BLaER1 treated with 17β-estradiol and CSF1 and Interleukin-3, amounts not matched to agents 10 nM and 100 nM (cell line): Measurements from ENCODE around the gene MFAP5.

Experiments
- H3K27ac ChIP-seq, 11 experiments: shearing (Covaris generic); formaldehyde crosslinking; 2 replicates each; pipeline ENCODE4 v1.8.1; 2022
- H3K27me3 ChIP-seq, 11 experiments: shearing (Covaris generic); formaldehyde crosslinking; 2 replicates each; pipeline ENCODE4 v1.8.1; 2022
- H3K36me3 ChIP-seq, 11 experiments: shearing (Covaris generic); formaldehyde crosslinking; 2 replicates each; pipeline ENCODE4 v1.8.1; 2022
- H3K4me1 ChIP-seq, 10 experiments: shearing (Covaris generic); formaldehyde crosslinking; 2 replicates each; pipeline ENCODE4 v1.8.1; 2022
- H3K4me2 ChIP-seq, 11 experiments: shearing (Covaris generic); formaldehyde crosslinking; 2 replicates each; pipeline ENCODE4 v1.8.1; 2022
- H3K4me3 ChIP-seq, 10 experiments: shearing (Covaris generic); formaldehyde crosslinking; 2 replicates each; pipeline ENCODE4 v1.8.1; 2022
- H3K9ac ChIP-seq, 11 experiments: shearing (Covaris generic); formaldehyde crosslinking; 2 replicates each; pipeline ENCODE4 v1.8.1; 2022
- H3K9me3 ChIP-seq, 11 experiments: shearing (Covaris generic); formaldehyde crosslinking; replicated peaks in 1 of 11; 2 replicates each; pipeline ENCODE4 v1.8.1; 2022
- H4K20me1 ChIP-seq, 11 experiments: shearing (Covaris generic); formaldehyde crosslinking; 2 replicates each; pipeline ENCODE4 v1.8.1; 2022
- Cebpa-rat ChIP-seq, 11 experiments: shearing (Covaris generic); IDR thresholded peaks; 2 replicates each; pipeline ENCODE4 v1.8.1; 2022

Gene MFAP5, protein sequence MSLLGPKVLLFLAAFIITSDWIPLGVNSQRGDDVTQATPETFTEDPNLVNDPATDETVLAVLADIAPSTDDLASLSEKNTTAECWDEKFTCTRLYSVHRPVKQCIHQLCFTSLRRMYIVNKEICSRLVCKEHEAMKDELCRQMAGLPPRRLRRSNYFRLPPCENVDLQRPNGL

DNA sequence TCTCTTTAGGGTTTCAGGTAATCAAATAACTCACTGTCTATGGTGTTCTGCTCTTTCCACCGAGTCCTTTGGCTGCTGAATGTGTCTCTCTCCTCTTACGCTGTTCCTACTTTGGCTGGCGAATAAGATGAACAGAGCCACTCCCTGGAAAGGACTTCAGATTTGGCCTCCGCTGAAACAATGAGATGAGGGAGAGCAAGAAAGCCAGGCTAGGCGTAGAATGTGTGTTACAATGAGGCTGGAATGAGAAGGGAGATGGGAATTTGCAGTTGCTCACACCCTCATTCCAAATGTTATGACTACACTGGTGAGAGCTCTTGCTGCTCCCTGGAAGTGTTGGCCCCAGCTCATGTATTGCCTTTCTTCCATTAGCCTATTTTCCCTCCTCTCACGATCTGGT lies at the start of gene MFAP5:
Gene MFAP5, minus strand, starts transcription at position 234 of the 400 bp plus-strand sequence. CDS start 722 bp downstream, outside the sequence.
- H4K20me1 ChIP-seq: no peaks in the 10 kb centered on the region
- H3K27me3 ChIP-seq: no peaks in the 10 kb centered on the region
- TF ChIP-seq Cebpa-rat (IDR thresholded peaks at IDR 0.05): no peak
- no peak within 1 kb of the TSS for H3K9ac ChIP-seq
- peaks cover 3 to 15% (median 9%) of the 10 kb centered on the region in 10 experiments; a peak in 19 of 20 replicates for H3K4me1 ChIP-seq
- no peak within 1 kb of the TSS for H3K27ac ChIP-seq
- H3K4me2 ChIP-seq: no peak within 1 kb of the TSS
- H3K9me3 ChIP-seq: no peaks in the 10 kb centered on the region
- no peak within 1 kb of the TSS for H3K4me3 ChIP-seq
- no peaks in the 10 kb centered on the region for H3K36me3 ChIP-seq

DNA sequence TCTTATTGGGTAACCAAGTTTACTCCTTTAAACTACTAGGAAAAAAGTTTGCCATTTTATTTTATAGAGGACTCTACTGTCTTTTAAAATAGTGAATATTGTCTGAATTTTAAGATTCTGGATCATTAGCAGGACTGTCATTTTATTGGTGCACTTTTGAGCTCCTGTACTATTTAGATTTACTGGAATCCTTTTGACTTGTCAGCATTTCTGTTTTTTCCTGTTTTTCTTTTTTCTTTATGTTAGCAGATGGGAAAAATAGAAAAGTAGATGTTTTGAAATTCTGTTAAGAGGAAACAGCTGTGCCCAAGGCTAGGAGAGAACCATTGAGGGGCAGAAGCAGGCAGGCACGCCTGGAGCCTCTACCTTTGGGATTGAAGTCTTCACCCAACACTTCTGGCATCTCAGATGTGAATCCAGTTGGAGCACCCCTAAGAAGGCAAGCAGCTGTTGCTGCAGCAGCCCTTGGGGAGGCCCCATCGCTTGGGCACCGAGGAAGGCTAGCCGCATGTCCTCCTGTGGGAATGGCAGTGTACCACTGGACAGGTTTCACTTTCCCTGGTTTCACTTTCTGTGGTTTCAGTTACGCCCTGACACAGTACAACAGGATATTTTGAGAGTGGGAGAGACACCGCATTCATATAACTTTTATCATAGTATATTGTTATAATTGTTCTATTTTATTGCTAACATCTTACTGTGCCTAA lies 46.7 kb upstream of the MFAP5 start:
- Histone ChIP-seq H4K20me1 (peaks cover 12 to 73% (median 68%) of the 10 kb centered on the region in 11 experiments; a peak in 20 of 22 replicates), H3K36me3 (peaks cover 5 to 33% (median 11%) of the 10 kb centered on the region in 11 experiments; a peak in 15 of 22 replicates), H3K9me3 (no peaks in the 10 kb centered on the region), H3K4me1 (peaks cover 29 to 54% (median 43%) of the 10 kb centered on the region in 10 experiments), H3K4me3 (peak overlapping the region; percentile 6 to 62 (median 44); a peak in 17 of 20 replicates), H3K9ac (peak overlapping the region; percentile 10 to 73 (median 54); a peak in 17 of 22 replicates), H3K27me3 (no peaks in the 10 kb centered on the region), H3K27ac (peak overlapping the region; percentile 20 to 68 (median 48); a peak in 17 of 22 replicates), H3K4me2 (peak overlapping the region; percentile 77 to 100 (median 93))
- TF ChIP-seq Cebpa-rat (IDR thresholded peaks at IDR 0.05): no peak

DNA sequence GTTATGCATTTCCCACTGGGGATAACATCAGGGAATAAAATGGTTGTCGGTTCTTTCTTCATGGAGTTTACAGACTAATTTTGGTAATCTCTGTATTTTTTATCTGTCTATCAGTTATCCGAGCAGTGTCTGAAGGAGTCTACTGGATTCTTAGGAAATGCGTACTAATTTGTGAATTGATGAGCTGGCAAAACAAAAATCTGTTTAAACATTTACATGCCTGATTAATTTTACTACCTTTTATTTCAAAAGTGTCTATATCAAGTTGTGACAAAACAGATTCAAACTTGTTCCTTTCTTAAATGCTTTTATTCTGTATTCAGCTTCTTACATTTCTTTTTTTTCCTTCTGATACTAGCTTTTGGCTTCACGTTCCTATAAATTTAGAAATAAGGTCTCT lies 39.5 kb upstream of the MFAP5 start:
- Histone ChIP-seq H3K4me3 (no peak overlapping the region), H3K27me3 (no peaks in the 10 kb centered on the region), H3K36me3 (peaks cover 0 to 15% (median 7%) of the 10 kb centered on the region in 11 experiments; a peak in 10 of 22 replicates), H3K4me2 (peak overlapping the region in 1 of 11 experiments; percentile 84; a peak in 1 of 22 replicates), H4K20me1 (peaks cover 19 to 73% (median 56%) of the 10 kb centered on the region in 11 experiments; a peak in 19 of 22 replicates), H3K27ac (no peak overlapping the region), H3K4me1 (peaks cover 19 to 35% (median 29%) of the 10 kb centered on the region in 10 experiments), H3K9me3 (no peaks in the 10 kb centered on the region), H3K9ac (peak overlapping the region in 1 of 11 experiments; percentile 19; a peak in 1 of 22 replicates)
- no peak for TF ChIP-seq Cebpa-rat (IDR thresholded peaks at IDR 0.05)

DNA sequence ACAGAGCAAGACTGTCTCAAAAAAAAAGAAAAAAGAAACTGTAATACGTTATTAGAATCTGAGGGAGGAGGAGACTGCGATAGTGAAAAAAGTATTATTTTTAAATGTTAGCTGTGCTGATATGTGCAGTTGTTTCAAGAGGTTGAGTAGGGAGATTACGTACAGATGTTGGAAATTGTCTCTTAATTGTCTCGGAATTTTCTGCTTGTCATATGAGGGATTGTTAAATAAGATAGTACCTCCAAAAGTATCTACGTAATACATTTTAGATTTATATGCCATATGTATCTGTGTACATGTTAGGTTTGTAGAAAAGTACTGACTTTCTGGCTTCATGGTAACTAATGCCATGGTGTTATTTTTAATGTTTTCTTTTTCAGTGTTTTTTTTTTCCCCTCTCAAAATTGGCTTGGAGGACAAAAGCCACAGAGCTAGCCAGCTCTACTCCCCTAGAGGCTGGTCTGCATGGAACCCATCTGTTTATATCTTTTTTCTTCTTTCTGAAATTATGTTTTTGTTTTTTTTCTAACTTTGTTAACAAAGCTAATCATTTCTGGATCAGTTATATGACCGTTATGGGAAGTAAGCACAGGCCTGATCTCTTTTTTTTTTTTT lies 38.5 kb upstream of the MFAP5 start:
- H3K4me2 ChIP-seq: peak overlapping the region; percentile 66 to 95 (median 84); a peak in 15 of 22 replicates
- peaks cover 26 to 43% (median 38%) of the 10 kb centered on the region in 10 experiments for H3K4me1 ChIP-seq
- H3K27ac ChIP-seq: no peak overlapping the region
- H3K36me3 ChIP-seq: peaks cover 0 to 10% (median 6%) of the 10 kb centered on the region in 11 experiments; a peak in 7 of 22 replicates
- H3K4me3 ChIP-seq: no peak overlapping the region
- H3K9me3 ChIP-seq: no peaks in the 10 kb centered on the region
- no peak overlapping the region; a peak in 1 of 22 replicates for H3K9ac ChIP-seq
- peaks cover 12 to 67% (median 46%) of the 10 kb centered on the region in 11 experiments; a peak in 17 of 22 replicates for H4K20me1 ChIP-seq
- no peak for TF ChIP-seq Cebpa-rat (IDR thresholded peaks at IDR 0.05)
- H3K27me3 ChIP-seq: no peaks in the 10 kb centered on the region

DNA sequence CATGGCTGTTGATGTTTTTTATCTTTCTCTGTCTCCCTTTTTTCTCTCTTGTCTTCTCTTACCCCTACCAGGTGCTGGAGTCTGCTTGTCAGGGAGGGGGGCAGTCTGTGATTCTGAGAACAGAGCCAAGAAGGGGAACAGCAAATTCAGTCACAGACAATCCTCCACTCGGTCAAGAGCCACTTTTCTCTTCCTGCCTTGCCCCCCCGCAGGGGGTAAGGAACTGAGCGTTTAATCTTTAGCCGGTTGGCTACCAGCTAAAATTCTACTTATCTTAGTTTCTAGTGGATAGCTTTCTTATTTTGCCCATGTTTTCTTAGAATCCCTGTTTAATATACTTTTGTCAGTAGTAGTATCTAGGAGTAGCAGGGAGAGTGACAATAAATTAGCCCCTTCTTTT lies 37.1 kb upstream of the MFAP5 start:
- Histone ChIP-seq H3K4me3 (peak overlapping the region; percentile 4 to 91 (median 34); a peak in 13 of 20 replicates), H3K36me3 (peaks cover 0 to 10% (median 3%) of the 10 kb centered on the region in 11 experiments; a peak in 7 of 22 replicates), H3K4me2 (peak overlapping the region; percentile 66 to 95 (median 84)), H3K27me3 (no peaks in the 10 kb centered on the region), H3K9ac (peak overlapping the region in 10 of 11 experiments; percentile 29 to 71 (median 56); a peak in 16 of 22 replicates), H3K27ac (peak overlapping the region in 3 of 11 experiments; percentile 1 to 24 (median 23); a peak in 3 of 22 replicates), H4K20me1 (peaks cover 12 to 60% (median 38%) of the 10 kb centered on the region in 11 experiments; a peak in 17 of 22 replicates), H3K4me1 (peaks cover 39 to 58% (median 50%) of the 10 kb centered on the region in 10 experiments), H3K9me3 (no peaks in the 10 kb centered on the region)
- no peak for TF ChIP-seq Cebpa-rat (IDR thresholded peaks at IDR 0.05)

DNA sequence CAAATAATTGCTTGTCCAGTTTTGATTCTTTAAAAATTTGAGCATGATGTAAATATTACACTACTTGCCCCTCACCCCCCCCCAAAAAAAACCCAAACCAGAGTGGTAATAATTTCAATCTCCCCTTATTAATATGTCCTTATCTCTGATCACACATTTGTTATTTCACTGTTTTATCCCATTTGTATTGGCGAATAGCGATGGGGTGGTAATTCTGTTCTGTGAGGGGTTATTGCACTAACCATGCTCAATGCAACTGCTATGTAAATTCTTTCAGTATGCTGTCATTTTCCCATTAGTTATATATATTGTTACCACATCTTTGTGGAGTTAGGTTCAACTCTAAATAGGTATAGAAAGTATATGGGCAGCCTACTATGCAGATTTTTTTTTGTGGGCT lies 36.3 kb upstream of the MFAP5 start:
- Histone ChIP-seq H3K27ac (peak overlapping the region in 8 of 11 experiments; percentile 90 to 95 (median 93); a peak in 16 of 22 replicates), H3K36me3 (peaks cover 0 to 10% (median 2%) of the 10 kb centered on the region in 11 experiments; a peak in 6 of 22 replicates), H3K4me3 (peak overlapping the region; percentile 83 to 94 (median 90)), H3K9ac (peak overlapping the region; percentile 86 to 97 (median 94); a peak in 21 of 22 replicates), H3K27me3 (no peaks in the 10 kb centered on the region), H3K4me2 (peak overlapping the region; percentile 79 to 95 (median 84)), H3K4me1 (peaks cover 39 to 66% (median 55%) of the 10 kb centered on the region in 10 experiments), H3K9me3 (no peaks in the 10 kb centered on the region), H4K20me1 (peaks cover 12 to 53% (median 33%) of the 10 kb centered on the region in 11 experiments; a peak in 17 of 22 replicates)
- TF ChIP-seq Cebpa-rat (IDR thresholded peaks at IDR 0.05): no peak

DNA sequence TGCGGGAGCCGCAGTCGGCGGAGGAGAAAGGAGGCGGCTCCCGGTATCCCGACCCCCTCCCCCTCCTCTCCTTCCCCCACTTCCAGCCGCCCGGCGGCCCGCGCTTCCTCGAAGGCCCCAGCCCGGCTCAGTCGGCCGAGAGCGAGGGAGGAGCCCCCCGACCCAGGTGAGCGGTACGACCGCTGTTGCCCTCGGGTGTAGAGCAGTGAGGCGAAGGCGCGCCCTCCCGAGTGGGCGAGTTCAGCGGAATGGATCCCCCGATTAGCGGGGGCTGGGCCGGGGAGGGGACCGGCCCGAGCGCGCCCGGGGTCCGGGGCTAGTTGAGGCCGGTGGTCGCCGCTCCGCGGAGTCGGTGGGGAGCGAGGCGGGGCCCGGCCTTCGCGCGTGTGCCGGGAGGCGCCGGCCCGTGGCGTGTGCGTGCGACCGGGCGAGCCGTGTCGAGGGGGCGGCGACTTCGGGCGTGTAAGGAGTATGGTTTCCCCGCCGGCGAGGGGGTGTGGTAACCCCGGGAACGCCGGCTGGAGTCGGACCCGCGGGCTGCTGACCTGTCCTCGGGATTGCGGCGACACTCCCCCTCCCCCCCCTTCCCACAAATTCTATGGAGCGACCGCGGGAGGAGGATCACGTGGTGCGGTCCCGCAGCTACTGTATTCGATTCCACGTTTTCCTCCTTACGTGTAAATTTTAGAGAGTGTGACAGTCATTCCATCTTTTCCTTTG lies 35.7 kb upstream of the MFAP5 start:
- Histone ChIP-seq H3K27me3 (no peaks in the 10 kb centered on the region), H3K4me1 (peaks cover 42 to 72% (median 59%) of the 10 kb centered on the region in 10 experiments), H3K9ac (peak overlapping the region; percentile 86 to 97 (median 94))

More for the DNA sequence above, 35.7 kb upstream of the MFAP5 start:
- Histone ChIP-seq H3K27ac (peak overlapping the region; percentile 90 to 95 (median 92)), H3K9me3 (no peaks in the 10 kb centered on the region), H3K4me2 (peak overlapping the region; percentile 79 to 95 (median 84)), H3K36me3 (peaks cover 0 to 10% (median 2%) of the 10 kb centered on the region in 11 experiments; a peak in 6 of 22 replicates), H4K20me1 (peaks cover 12 to 47% (median 31%) of the 10 kb centered on the region in 11 experiments; a peak in 17 of 22 replicates), H3K4me3 (peak overlapping the region; percentile 83 to 94 (median 90))
- no peak for TF ChIP-seq Cebpa-rat (IDR thresholded peaks at IDR 0.05)
